Stimulated activated CD4-positive, alpha-beta T cell treated with anti-CD3 and anti-CD28 coated beads, TNF-alpha, amount 100 ng/mL, for 24 hours (primary cell): Measurements from ENCODE around the gene NCKIPSD.
A peak's percentile ranks its signal among the peaks of the same experiment; 100 is the strongest.
"Not testable (repeated sequence)": the region's sequence is repeated elsewhere in the genome, so short reads cannot be mapped to it uniquely, and the experiment has no call there.

Experiments used
- DNase-seq, 3 experiments: peaks; one replicate each; pipeline ENCODE4 v3.0.0-alpha.2; 2020; ENCODE audit warnings: low read depth in 3 of 3

NCKIPSD gene

GRCh38 chr3:48685603-48686511, at the start of gene NCKIPSD:
TSS of gene NCKIPSD (minus strand) at chr3:48685915. CDS start at chr3:48685807, 108 bp downstream.
- DNase-seq, result peak; percentile 79 to 90 (median 87)

- not testable (repeated sequence) for DNase-seq
Measured at GRCh38 chr3:48735075-48735767, 49.5 kb upstream of the NCKIPSD start.

GRCh38 chr3:48734541-48734940, 48.8 kb upstream of the NCKIPSD start:
- not testable (repeated sequence) for DNase-seq

GRCh38 chr3:48733752-48734518, 48.2 kb upstream of the NCKIPSD start:
- DNase-seq, result not testable (repeated sequence)

GRCh38 chr3:48727511-48727910, 41.8 kb upstream of the NCKIPSD start:
- DNase-seq, result no peak

GRCh38 chr3:48725185-48725855, 39.6 kb upstream of the NCKIPSD start:
- not testable (repeated sequence) for DNase-seq

GRCh38 chr3:48723725-48724124, 38.0 kb upstream of the NCKIPSD start:
- no peak for DNase-seq

GRCh38 chr3:48723293-48723692, 37.6 kb upstream of the NCKIPSD start:
- not testable (repeated sequence) for DNase-seq

GRCh38 chr3:48716982-48717746, 31.4 kb upstream of the NCKIPSD start, which contains the start of gene IP6K2:
TSS of gene IP6K2 (minus strand) at chr3:48717221. CDS start at chr3:48695291, 21,930 bp downstream.
- peak; percentile 99 for DNase-seq

GRCh38 chr3:48716508-48716981, 30.8 kb upstream of the NCKIPSD start:
- DNase-seq, result peak in 1 of 3 experiments; percentile 7

- no peak for DNase-seq
Measured at GRCh38 chr3:48715174-48715800, 29.6 kb upstream of the NCKIPSD start.

- DNase-seq, result no peak
Measured at GRCh38 chr3:48711727-48712126, 26.0 kb upstream of the NCKIPSD start.

- no peak for DNase-seq
Measured at GRCh38 chr3:48709051-48709461, 23.3 kb upstream of the NCKIPSD start.

- no peak for DNase-seq
Measured at GRCh38 chr3:48708481-48708889, 22.8 kb upstream of the NCKIPSD start.

GRCh38 chr3:48707157-48707556, 21.4 kb upstream of the NCKIPSD start:
- DNase-seq, result no peak

- DNase-seq, result no peak
Measured at GRCh38 chr3:48702320-48702920, 16.7 kb upstream of the NCKIPSD start.

GRCh38 chr3:48700731-48701405, 15.2 kb upstream of the NCKIPSD start:
- DNase-seq, result no peak

- no peak for DNase-seq
Measured at GRCh38 chr3:48698891-48699290, 13.2 kb upstream of the NCKIPSD start.

- DNase-seq, result no peak
Measured at GRCh38 chr3:48697952-48698351, 12.2 kb upstream of the NCKIPSD start.
